H1 (cell line): ENCODE results near the gene NLRP1.

Source experiments
- POLR2A ChIP-seq, 2 experiments: IDR thresholded peaks; 1 replicate in 1 of 2; 2 replicates in 1 of 2; pipeline ENCODE4 v1.6.1; 2011; ENCODE audit warnings: low read depth in 2 of 2, low read length in 2 of 2, mild to moderate bottlenecking in 2 of 2; ENCODE audit errors: control extremely low read depth in 1 of 2
- POLR2AphosphoS5 ChIP-seq: IDR thresholded peaks from 2 replicates; pipeline ENCODE4 v1.6.1; 2011; ENCODE audit warnings: low read depth, low read length

GRCh38 chr17:5485270-5486205, 98.8 kb downstream of the NLRP1 start, which contains the start of gene DERL2:
- TF ChIP-seq POLR2A (IDR thresholded peaks at IDR 0.05; ENCODE audit: control extremely low read depth in 1 of 2, low read depth in 2 of 2, low read length in 2 of 2), result peak; percentile 67 to 76; a peak in 2 of 3 replicates
- peak; percentile 51 for TF ChIP-seq POLR2AphosphoS5
